NCI-H345 (cell line): Measurements from ENCODE around the gene RPP38.

ENCODE experiments used
- DNase-seq: peaks from one replicate; lab custom pipeline; 2025; lab: John Stamatoyannopoulos, UW

RPP38 gene

GRCh38 chr10:15152556-15152955 lies 55.4 kb downstream of the RPP38 start:
- DNase-seq: no peak
